ENCODE data around the gene NRG3. TPM values are rescaled to one million over a fixed set of nuclear protein-coding genes. Genes with fewer than 3 reads are reported as not detected.

The NRG3 gene
- total and polyA plus RNA-seq, 2 of the 8 experiments (the other 6 are each of a cell fraction or from before 2014, with no cell fraction given), result 4.2 to 5.0 TPM

DNA sequence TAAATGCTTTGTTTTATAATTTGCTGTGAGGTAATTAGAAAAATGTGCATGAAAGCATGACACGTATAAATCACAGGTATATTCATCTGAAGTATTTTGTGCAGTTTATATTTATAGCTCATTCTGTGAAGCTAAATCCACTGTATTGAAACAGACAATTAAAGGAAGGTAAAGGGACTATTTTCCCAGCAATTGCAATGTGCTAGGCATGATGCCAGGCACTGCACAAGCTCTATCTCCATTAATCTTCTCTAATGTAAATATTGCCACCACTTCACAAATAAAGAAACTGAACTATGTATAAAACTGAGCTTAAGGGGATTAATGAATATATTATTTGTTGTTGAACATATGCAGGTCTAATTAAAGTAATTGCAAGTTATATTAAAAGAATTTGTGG lies 1012.5 kb downstream of the NRG3 start (continued):
- no peak for TF ChIP-seq KDM4A (IDR thresholded peaks at IDR 0.05; ENCODE audit: low read depth, low read length, severe bottlenecking)
- TF ChIP-seq CHD1 (IDR thresholded peaks at IDR 0.05; ENCODE audit: low read depth, low read length), result no peak
- TF ChIP-seq SIX5 (IDR thresholded peaks at IDR 0.05; ENCODE audit: low read depth, low read length), result no peak
- TF ChIP-seq, protein P1, sequence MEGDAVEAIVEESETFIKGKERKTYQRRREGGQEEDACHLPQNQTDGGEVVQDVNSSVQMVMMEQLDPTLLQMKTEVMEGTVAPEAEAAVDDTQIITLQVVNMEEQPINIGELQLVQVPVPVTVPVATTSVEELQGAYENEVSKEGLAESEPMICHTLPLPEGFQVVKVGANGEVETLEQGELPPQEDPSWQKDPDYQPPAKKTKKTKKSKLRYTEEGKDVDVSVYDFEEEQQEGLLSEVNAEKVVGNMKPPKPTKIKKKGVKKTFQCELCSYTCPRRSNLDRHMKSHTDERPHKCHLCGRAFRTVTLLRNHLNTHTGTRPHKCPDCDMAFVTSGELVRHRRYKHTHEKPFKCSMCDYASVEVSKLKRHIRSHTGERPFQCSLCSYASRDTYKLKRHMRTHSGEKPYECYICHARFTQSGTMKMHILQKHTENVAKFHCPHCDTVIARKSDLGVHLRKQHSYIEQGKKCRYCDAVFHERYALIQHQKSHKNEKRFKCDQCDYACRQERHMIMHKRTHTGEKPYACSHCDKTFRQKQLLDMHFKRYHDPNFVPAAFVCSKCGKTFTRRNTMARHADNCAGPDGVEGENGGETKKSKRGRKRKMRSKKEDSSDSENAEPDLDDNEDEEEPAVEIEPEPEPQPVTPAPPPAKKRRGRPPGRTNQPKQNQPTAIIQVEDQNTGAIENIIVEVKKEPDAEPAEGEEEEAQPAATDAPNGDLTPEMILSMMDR (IDR thresholded peaks at IDR 0.05; ENCODE audit: control extremely low read depth in 1 of 3, insufficient read depth in 1 of 3, low read depth in 1 of 3, low read length in 3 of 3), result no peak
- no peak for TF ChIP-seq CBX5 (IDR thresholded peaks at IDR 0.05; ENCODE audit: low read depth, low read length)
